Activated CD8-positive, alpha-beta memory T cell treated with anti-CD3 and anti-CD28 coated beads for 4 hours (primary cell): ENCODE measurements around the gene SLC22A15.
"Not testable (repeated sequence)": the region's sequence is repeated elsewhere in the genome, so short reads cannot be mapped to it uniquely, and the experiment has no call there.

Experiments
- DNase-seq, 2 donors: peaks; one replicate each; pipeline ENCODE4 v3.0.0-alpha.2; 2020; ENCODE audit warnings: low read depth in 2 of 2

Gene SLC22A15

GRCh38 chr1:116031302-116031835, 55.1 kb downstream of the SLC22A15 start:
- no peak for DNase-seq

DNA sequence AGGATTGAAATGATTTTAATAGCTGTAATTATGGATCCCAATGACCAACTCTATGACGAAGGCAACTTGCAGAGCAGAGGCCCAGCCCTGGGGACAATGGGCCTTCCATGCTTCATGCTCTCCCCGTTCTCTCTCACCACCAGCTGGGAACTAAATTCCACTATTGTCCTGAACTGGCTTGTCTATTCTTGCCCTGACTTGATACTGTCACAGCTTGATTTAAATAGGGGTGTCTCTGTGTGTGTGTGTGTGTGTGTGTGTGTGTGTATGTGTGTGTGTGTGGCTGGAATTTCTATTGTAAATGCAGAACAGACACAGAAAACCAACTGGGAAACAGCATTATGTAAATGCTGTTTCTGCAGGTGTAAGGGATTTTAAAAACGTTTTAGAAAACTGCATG, 57.0 kb downstream of the SLC22A15 start:
- no peak for DNase-seq

- DNase-seq: no peak
Measured at GRCh38 chr1:116036255-116036654, 59.9 kb downstream of the SLC22A15 start.

GRCh38 chr1:116038679-116039078, 62.4 kb downstream of the SLC22A15 start:
- DNase-seq: no peak

GRCh38 chr1:116044071-116044470, 67.8 kb downstream of the SLC22A15 start:
- no peak for DNase-seq

DNA sequence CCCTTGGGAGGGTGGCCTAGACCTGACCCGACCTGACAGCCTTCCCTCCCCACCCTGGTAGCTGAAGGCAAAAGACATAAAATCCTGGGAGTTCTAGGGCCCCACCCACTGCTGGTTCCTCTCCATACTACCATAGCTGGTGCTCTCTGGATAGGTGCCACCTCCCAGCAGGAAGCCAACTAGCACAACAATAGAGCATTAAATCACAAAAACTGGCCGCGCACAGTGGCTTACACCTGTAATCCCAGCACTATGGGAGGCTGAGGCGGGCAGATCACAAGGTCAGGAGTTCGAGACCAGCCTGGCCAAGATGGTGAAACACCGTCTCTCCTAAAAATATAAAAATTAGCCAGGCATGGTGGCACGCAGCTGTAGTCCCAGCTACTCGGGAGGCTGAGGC, 70.6 kb downstream of the SLC22A15 start:
- DNase-seq: not testable (repeated sequence)

DNA sequence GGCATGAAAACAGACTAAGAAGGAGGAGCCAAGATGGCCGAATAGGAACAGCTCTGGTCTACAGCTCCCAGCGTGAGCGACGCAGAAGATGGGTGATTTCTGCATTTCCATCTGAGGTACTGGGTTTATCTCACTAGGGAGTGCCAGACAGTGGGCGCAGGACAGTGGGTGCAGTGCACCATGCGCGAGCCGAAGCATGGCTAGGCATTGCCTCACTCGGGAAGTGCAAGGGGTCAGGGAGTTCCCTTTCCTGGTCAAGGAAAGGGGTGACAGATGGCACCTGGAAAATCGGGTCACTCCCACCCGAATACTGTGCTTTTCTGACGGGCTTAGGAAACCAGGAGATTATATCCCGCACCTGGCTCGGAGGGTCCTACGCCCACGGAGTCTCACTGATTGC, 75.6 kb downstream of the SLC22A15 start:
- DNase-seq: not testable (repeated sequence)

- no peak for DNase-seq
Measured at GRCh38 chr1:116062201-116062600, 85.9 kb downstream of the SLC22A15 start.

DNA sequence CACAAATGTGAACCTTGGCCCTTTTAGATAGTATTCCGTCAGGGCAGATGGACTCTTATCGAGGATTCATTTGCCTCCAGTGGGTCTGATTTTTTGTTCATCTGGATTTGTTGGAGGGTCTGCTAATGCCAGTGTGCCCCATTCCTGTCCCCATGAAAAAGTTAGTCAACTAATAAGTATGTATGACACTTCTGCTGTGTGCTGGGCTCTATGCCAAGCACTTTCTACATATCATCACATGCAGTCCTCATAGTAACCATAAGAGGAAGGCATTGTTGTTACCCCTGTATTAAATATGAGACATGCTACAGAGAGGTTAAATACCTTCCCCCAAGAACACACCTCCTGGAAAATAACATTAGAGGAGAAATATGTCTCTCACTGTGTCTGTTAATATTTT, 88.3 kb downstream of the SLC22A15 start:
- no peak for DNase-seq

DNA sequence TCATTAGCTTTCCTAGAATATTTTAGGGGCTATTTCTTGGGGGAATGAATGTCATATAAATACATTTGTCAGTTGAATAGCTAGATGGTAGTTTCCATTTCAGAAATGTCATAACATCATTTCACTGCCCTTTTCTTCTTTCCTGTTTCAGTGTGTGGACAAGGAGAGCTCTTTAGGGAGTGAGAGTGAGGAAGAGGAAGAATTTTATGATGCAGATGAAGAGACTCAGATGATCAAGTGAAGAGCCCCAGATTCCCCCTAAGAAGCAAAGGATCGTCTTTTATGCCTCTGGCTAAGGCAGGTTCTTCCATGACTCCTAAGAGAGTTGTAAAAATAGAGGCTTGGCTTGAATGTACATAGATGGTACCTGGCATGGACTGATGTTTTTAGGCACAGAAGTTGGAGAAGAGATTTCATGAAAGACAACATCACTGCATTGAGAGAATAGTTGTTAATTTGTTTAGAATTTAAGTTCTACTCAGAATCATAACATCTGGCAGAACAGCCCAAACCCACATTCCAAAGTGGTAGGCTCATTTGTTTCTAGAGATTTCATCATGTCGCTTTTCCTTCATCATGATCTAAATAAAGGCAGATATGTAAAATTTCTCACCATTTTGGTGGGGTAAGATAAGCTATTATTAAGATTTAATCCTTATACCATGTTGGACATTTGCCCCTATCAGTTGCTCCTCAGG, 90.7 kb downstream of the SLC22A15 start:
- DNase-seq: no peak

GRCh38 chr1:116067566-116067890, 91.2 kb downstream of the SLC22A15 start:
- no peak for DNase-seq

GRCh38 chr1:116075575-116075974, 99.3 kb downstream of the SLC22A15 start:
- DNase-seq: no peak

DNA sequence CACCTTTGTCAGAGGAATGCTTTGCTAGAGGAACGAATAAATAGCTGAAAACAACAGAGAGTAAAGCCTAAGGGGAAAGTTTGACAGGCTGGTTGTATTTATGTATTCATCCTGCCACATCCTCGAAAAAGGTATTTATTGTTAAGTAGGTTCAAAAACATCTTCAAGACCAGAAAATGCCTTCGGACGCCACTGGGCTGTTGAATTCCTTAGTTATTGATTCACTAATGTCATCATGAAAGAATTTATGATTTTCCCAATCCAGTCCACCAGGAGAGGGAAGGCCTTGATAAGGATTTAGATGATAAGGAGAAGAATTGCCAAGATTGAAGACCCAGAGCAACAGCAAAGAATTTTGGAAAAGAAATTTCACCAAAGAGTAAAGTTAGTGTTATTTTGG, 99.7 kb downstream of the SLC22A15 start:
- no peak for DNase-seq

DNA sequence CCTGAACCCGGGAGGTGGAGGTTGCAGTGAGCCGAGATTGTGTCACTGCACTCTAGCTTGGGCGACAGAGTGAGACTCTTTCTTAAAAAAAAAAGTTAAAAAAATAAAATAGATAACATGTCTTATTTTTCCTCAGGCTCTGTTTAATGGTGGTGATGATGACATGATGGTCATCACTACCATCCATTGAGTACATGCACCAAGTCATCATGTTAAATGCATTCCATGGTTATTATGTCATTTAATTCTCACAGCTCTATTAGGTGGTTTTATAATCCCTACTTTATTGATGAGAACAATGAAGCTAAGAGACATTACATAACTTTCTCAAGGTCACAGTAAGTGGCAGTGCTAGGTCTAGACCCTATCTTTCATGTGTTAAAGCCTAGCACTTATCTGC, 100.5 kb downstream of the SLC22A15 start:
- no peak for DNase-seq

DNA sequence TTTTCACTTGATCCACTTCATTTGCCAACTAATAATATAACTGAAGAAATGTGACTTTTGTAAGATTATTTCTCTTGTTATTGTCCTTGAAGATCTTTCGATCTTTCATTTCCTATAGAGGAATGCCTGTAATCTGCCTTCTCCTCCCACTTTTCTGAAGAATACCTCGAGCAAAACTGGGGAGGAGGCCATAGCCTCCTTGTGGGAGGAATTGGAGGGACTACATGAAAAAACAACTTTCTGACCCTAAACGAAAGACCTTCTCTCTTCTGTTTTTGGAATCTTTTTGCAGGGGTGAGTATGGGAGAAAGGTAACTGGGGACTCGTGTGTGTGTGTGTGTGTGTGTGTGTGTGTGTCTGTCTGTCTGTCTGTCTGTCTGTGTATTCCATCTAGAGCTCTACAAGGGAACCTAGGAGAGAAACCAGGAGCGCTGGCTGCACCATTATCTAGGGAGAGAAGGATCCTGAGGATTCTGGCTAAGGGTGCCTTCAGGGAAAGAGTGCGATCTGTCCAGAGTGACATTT, 102.4 kb downstream of the SLC22A15 start:
- no peak for DNase-seq

GRCh38 chr1:116087628-116088027, 111.3 kb downstream of the SLC22A15 start:
- no peak for DNase-seq

DNA sequence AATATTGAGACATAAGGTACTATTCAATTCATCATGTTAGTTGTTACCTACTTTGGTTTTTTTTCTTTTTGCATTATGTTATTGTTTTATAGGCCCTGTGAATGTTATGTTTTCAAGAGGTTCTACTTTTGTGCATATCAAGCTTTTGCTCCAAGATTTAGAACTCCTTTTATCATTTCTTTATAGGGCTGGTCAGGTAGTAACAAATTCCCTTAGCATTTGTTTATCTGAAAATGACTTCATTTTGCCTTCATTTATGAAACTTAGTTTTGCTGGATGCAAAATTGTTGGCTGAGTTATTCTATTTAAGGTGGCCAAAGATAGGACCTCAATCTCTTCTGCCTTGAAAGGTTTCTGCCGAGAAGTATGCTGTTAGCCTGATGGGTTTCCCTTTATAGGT, 113.6 kb downstream of the SLC22A15 start:
- no peak for DNase-seq

DNA sequence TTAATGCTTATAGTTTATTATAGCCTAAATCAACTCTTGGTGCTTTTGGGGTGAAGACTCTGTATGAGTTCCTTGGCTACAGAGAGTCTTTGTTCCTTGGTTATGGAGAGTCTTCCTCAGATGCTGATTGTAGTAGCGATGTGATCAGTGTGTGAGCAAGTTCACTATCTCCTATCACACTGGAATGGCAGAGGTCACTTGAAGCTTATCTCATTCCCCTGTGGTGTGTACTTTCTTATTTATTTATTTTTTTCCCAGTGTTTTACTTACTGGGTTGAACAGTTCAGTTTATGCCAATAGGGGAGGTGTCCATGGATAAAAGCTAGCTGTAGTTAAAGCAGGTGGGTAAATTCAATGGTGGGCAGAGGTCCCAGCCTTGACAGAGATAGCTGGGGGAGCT, 114.8 kb downstream of the SLC22A15 start:
- DNase-seq: no peak

- DNase-seq: no peak
Measured at GRCh38 chr1:116092752-116093489, 116.6 kb downstream of the SLC22A15 start.

- no peak for DNase-seq
Measured at GRCh38 chr1:116095027-116095426, 118.7 kb downstream of the SLC22A15 start.

GRCh38 chr1:116096013-116096618, 119.8 kb downstream of the SLC22A15 start:
- no peak for DNase-seq

DNA sequence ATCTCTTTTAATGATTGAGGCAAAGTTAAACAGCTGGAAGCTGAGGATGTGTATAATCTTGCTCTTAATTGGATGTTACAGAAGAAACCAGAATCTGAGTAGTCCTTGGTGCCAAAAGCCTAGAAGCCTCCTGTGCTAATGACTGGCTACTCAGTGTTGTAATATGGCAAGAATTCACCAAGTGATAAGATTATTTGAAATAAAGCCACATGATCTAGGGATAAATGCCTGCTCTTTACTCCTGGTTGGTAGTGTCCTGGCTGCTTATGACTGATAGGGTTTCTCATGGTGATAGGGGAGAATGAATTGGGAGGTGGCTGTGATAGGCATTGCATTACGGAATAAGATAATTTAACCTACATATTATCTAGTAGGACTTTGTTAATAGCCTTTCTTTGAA, 121.3 kb downstream of the SLC22A15 start:
- DNase-seq: no peak

DNA sequence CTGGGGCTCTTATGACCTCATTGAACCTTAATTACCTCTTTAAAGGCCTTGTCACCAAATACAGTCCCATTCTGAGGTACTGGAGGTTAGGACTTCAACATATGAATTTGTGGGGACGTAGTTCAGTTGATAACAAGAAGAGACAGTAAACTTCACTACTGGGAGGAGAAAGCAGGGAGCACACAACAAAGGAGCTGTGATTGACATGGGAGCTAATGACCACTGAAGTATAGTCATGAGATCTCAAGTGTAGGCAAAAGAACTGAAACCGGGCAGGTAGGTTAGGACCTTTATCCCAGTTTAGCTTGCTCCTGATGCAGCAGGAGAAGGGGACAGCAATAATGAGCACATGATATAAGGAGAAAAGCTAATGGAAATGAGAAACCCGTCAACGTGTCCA, 123.1 kb downstream of the SLC22A15 start:
- no peak for DNase-seq
